Raji (cell line): ENCODE results near the gene ROR2.

Experiments used
- POLR2A ChIP-seq: IDR thresholded peaks from 2 replicates; pipeline ENCODE4 v1.6.1; 2011; ENCODE audit warnings: low read depth, low read length, control low read depth; ENCODE audit not compliant: insufficient read depth

ROR2 gene

DNA sequence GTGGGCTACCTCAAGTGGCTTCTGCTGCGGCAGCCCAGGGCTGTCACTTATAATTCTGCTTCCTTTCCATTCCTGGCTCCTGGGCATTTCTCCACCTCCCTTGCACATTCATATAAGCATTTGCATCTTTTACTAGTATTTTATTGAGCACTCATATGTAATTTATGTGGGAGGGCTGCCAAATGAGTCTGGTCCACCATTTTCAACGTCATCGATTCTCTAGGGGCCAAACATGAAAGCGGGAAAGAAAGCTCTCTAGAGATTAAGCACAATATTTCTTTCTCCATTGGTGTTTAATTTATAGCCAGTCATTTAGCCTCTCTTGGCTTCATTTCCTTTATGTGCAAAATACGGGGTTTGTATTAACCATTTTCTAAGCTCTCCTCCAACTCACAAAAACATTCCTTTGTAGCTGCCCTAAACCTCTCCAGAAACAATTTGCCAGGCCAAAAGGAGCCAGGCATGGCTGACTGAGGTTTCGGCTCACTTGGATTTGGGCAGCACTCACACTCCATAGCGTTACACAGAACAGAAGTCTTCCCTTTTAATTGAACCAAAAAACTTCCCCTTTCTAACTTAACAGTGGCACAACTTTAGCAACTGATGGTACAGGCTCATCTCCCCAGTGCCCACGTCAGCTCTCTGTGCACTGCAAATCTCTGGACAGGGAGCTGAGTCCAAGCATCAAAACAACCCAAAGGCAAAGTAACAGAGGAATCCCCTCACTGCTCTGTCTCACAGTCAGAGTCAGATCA is 183.5 kb downstream of the ROR2 start:
- TF ChIP-seq POLR2A = no peak

DNA sequence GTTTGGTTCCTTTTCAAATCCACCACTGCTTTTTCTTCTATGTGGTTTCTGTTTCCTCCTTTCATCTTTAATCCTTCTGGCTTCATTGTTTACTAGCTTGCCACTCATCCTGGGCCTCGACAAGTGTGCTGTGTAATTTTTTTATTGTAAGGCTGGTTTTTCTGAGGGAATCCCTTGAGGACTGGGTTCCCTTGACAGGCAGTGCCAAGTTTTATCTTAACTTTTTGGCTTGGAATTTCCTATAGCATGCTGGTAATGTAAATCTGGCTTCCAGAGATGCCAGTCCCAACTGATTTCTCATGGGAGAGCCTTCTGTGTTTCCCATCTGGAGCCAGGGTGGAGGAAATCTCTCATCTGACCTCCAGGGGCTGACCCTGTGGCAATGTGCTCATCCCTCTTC is 184.7 kb downstream of the ROR2 start:
- no peak for TF ChIP-seq POLR2A

DNA sequence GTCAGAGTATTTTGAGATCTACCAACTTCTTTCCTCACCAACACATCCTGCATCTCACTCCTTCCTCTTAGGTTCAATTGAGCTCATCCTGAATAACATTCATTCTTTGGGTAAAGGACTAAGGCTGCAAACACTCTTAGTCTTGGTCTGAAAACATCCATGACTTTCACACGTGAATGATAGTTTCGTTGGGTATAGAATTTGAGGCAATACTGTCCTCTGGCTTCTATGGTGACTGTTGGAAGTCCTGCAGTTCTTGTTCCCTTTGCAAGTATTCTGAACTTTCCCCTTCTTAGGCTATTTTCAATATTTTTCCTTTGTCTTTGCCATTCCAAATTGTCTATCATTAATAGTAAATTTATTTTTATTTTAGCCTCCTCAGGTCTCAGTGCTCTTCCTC is 185.4 kb downstream of the ROR2 start:
- no peak for TF ChIP-seq POLR2A

DNA sequence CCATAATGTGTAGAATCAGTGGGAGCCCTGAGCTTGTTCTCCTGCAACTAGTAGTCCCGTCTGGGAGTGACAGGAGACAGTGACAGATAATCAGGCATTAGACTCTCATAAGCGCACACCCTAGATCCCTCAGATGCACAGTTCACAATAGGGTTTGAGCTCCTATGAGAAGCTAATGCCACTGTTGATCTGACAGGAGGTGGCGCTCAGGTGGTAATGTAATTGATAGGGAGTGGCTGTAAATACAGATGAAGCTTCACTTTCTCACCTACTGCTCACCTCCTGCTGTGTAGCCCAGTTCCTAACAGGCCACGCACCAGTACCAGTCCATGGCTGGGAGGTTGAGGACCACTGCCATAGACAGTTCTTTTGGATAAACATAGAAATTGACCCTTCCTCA is 188.7 kb downstream of the ROR2 start:
- no peak for TF ChIP-seq POLR2A

DNA sequence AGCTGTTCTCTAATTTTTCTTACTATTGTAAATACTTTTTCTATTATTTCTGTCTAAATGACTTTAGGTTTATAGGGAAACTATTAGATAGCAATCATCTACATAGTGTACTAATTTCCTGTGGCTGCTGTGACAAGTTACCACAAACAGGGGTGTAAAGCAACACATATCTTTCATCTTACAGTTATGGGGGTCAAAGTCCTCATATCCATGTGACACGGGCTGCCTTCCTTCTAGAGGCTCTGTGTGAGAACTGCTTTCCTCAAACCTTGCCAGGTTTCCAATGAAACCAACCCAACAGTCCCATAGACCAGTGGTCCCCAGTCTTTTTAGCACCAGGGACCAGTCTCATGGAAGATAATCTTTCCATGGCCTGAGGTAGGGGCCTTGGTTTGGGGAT is 189.1 kb downstream of the ROR2 start:
- no peak for TF ChIP-seq POLR2A

DNA sequence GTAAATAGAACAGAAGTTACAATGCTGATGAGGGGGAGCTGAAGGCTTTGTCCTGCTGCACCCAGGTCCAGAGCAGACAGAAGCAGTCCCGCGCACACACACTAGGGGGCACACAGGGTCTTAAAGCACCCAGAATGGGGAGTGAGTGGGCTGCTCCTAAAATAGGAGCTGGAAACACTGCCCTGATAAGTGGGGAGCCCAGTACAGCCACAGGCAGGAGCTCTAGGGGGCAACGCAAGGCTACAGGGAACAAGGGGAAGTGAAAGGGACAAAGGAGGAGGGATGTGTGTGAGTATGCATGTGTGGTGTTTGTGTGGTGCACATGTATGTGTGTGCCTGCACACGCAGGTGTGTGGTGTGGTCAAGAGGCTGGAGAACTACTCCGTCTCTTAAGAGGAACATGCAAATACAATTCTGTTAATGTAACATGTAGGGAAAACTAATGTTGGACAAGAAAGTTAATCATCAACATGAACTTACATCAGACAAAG is 191.5 kb downstream of the ROR2 start:
- TF ChIP-seq POLR2A = no peak

DNA sequence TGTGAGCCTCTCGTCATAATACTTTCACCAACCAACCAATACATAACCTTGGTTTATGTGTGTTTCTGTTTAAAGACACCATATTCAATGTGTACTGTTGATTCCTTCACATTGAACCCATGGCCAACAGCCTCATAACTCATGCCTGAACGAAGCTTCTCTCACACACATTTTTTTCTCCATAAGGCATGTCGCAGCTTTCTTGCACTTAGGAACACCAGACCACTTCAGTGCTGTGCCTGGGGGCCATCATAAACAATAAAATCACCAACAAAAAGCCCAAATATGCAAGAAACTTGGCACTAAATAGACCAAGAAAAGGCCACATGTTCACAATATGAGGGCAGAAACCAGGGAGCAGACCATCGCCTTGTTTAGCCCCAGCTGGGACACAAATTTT is 192.2 kb downstream of the ROR2 start:
- TF ChIP-seq POLR2A = no peak

DNA sequence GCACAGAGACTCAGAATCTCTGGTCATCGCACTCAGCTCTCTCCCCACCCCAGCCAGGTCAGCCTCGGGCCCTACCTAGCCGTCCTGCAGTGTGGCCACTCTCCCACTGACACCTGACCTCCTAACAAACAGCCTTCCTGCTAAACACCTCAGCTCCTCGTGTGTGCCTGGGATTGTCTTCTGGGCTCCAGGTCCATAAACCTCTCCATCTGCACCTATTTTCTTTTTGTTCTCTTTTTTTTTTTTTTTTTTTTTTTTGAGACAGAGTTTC is 193.6 kb downstream of the ROR2 start:
- no peak for TF ChIP-seq POLR2A

DNA sequence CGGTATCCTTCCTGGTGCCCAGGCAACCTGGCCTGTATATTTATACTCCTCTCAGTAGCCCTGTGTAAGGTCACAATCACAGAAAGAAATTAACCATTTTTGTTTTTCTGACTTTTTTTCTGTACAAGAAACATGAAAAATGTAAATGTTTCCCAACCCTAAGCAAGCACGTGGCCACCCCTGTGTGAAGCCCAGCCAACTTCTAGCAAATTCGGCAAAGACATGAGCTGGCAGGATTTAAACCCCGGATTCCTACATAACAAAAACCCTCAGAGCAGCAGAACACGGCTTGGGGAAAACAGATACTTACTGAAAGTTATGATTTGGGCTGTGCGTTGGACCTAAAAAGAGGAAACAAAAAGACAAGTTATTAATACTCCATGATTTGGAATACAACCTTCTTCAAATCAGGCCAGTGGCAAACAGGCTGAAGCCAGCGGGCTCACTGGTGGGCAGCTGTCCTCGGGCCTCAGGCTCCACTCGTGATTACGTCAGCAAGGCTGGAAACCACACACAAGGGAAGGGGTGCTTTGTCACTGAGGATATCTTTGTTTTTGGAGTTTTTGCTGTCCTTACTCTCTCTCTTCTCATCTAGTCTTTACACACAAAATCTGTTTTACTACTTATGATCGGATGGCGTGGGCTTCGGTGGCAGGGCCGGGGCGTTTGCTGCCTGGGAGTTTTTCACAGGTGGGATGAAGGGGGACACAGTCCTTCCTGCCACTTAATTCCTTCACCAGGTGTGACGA is 194.1 kb downstream of the ROR2 start:
- no peak for TF ChIP-seq POLR2A

DNA sequence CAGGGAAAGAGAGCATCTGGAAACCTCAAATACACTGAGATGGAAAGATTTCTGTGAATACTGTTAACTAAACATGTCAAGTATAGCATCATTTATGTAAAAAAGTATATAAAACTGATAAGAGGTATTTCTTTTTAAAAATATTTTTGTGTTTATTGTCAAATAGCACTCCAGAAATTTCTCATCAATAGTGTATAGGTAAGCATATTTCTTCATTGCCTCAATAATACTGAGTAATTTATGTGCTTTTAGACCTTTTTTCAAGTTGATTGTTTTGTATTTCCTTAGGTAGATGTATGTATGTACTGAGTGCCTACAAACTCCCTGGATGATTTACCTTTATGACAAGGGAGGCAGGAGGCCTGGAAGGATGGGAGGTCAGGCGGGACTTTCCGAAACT is 196.3 kb downstream of the ROR2 start:
- no peak for TF ChIP-seq POLR2A

DNA sequence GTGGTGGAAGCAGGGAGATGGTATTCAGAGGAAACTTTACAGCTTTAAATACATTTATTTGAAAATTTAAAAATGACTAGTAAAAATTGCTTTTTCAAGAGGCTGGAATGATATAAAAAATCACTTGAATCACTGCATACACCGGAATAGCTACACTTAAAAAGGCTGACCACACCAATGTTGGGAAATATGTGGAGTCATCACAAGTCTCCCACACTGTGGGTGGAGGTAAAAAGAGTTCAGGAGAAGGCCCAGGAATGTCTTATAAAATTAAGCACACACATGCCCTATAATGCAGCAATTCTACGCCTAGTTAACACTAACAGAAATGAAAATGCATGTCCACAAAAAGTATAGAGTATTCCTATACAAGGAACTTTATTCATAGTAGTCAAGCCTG is 198.1 kb downstream of the ROR2 start:
- TF ChIP-seq POLR2A = no peak

DNA sequence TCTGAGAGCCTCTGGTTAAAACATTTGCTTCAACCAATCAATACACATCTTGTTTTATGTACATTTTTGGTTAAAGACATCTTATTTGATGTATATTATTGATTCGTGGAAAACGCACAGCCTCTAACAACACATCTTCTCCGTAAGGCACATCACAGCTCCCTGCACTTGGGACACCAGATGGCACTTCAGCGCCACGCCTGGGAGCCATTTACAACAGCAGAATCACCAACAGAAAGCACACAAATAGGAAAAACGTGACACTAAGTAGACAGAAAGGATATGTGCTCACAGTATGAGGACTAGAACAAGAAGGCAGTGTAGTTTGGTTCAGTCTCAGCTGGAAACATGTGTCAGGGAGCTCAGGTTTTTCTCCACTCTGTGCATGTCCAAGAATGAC is 199.7 kb downstream of the ROR2 start:
- no peak for TF ChIP-seq POLR2A

DNA sequence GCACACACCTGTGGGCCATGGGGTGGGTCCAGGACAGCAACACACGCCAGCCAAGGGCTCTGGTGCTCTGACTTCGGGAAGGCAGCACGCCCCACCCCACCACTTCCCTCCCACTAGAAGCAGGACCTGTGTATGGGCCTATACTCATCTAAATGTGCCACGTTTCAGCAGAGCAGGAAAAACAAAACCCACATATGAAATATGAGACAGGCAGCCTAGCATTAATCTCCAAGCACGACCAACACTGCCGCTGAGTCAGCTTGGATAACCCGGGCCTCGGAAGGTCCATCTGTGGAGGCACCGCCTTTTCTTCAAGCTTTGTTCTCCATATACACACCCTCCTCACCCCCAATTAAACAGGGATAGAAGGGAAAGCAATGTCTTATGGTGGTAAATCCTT is 203.1 kb downstream of the ROR2 start:
- TF ChIP-seq POLR2A = no peak

DNA sequence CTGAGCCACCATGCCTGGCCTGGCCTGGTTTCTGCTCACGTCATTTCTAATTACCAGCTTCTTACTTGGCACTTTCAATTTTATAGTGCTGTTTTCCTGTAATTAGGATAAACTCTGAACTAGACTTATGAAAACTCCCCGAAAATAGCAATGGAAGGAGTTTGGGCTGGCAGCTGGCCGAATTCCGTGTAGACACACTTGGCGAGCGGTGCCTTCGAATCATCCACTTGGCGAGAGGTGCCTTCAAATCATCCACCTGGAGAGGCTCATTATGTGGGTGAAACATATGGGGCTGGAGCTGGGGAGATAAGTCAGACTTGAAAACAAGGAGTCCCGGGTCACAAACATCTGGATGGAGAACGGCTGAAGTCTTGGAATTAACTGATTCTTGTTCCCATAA is 203.7 kb downstream of the ROR2 start:
- no peak for TF ChIP-seq POLR2A

DNA sequence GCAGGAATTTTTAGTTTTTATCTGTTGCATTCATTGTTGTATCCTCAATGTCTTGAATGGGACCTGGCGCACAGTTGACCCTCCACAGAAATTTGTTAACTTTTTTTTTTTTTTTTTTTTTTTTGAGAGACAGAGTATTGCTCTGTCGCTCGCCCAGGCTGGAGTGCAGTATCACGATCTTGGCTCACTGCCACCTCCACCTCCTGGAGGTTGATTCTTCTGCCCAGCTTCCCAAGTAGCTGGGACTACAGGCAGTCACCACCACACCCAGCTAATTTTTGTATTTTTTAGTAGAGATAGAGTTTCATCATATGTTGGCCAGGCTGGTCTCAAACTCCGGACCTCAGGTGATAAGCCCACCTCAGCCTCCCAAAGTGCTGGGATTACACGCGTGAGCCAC is 205.9 kb downstream of the ROR2 start:
- TF ChIP-seq POLR2A = no peak

DNA sequence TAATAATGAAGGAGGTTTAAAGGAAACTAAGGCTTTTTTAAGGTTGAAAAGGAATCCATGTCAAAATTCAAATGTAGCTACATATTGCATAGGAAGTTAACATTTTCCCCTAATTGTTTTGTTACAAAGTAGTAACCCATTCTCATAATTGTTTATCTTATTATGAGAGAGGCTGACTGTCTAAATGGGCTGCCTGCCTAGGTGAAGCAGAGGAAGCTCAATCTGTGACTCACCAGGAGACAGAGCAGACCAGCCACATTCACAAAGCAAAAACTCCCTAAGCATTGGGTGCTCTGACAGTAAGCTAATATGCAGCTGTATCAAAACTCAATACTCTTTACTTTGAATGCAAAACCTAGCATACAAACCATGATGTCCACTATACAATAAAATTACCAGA is 208.5 kb downstream of the ROR2 start:
- no peak for TF ChIP-seq POLR2A

DNA sequence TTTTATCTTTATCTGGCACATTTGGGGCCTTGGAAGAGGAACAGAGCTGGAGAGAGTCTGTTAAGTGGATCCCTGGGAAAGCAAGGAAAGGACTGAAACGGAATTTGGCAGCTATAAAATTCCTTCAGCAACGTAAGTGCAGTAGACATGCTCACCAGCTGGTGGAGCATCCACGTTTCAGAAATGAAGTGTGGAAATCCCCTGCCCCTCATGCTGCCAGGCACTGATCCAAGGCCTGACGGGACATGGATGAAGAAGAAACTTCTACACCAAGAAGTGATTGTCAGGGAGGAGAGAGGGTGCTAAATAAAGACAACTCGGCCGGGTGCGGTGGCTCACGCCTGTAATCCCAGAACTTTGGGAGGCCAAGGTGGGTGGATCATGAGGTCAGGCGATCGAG is 209.3 kb downstream of the ROR2 start:
- TF ChIP-seq POLR2A = no peak
